HG02678 (cell line): ENCODE measurements around the gene PPP2R5A.
"Not testable (repeated sequence)": the region's sequence is repeated elsewhere in the genome, so short reads cannot be mapped to it uniquely, and the experiment has no call there.

ENCODE experiments used
- ATAC-seq: cut with Tn5 transposase; IDR thresholded peaks from one replicate; pipeline ENCODE4 v1.9.1; 2021; ENCODE audit warnings: mild to moderate bottlenecking, moderate library complexity; ENCODE audit not compliant: unreplicated experiment

Gene PPP2R5A

GRCh38 chr1:212294983-212295382, 9.8 kb downstream of the PPP2R5A start:
- ATAC-seq, result no peak

- ATAC-seq, result no peak
Observed at GRCh38 chr1:212295579-212295978, 10.4 kb downstream of the PPP2R5A start.

DNA sequence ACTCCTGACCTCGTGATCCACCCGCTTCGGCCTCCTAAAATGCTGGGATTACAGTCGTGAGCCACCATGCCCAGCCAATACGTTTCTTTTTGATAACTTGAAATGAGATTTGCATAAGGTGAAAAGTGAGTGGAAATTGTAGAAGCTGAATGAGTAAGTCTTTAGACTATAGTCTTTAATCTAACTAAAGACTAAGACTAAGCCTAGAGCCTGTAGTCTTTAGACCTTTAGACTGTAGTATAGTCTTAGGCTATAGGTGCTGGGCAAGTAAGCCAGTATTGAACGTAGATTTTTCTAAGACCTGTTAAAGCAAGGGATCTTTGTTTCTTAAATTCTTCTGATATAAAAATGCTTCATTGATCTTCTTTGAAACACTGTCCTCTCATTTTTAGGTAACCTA, 12.1 kb downstream of the PPP2R5A start:
- ATAC-seq, result no peak

DNA sequence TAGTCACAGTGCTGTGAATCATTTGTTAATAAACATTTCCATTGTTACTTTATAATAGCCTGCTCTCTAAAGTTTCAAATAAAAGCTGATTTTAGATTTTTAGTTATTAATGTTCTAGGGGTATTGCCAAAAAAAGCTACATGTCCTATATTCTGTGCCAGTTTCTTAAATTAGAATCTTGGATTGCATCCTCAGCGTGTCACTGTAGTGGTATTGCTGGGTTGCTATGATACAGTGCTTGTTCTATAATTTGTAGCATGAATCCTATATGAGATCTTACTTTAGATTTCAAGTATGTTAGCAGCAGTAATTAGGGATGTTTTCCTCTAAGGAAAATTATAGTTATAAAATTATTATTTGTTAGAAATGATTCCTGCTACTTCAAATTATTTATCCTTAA, 16.4 kb downstream of the PPP2R5A start:
- no peak for ATAC-seq

DNA sequence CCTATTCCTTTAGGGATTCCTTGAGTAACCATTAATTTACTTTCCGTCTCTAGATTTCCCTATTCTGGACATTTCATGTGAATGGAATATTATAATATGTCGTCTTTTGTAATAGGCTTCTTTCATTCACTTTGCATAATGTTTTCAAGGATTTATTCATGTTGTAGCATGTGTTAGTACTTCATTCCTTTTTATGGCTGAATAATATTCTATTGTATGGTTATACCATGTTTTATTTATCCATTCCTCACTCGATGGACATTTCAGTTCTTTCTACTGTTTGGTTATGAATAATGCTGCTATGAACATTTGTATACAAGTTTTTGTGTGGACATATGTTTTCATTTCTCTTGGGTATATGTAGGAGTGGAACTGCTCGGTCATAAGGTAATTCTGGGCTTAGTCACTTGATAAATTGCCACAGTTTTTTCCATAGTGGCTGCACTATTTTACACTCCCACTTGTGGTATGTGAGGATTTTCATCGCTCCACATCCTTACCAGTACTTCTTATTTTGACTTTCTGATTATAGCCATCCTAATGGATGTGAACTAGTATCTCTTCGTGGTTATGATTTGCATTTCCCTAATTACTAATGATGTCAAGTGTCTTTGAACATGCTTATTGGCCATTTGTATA, 17.7 kb downstream of the PPP2R5A start:
- no peak for ATAC-seq

- ATAC-seq, result no peak
Observed at GRCh38 chr1:212305342-212305741, 20.1 kb downstream of the PPP2R5A start.

DNA sequence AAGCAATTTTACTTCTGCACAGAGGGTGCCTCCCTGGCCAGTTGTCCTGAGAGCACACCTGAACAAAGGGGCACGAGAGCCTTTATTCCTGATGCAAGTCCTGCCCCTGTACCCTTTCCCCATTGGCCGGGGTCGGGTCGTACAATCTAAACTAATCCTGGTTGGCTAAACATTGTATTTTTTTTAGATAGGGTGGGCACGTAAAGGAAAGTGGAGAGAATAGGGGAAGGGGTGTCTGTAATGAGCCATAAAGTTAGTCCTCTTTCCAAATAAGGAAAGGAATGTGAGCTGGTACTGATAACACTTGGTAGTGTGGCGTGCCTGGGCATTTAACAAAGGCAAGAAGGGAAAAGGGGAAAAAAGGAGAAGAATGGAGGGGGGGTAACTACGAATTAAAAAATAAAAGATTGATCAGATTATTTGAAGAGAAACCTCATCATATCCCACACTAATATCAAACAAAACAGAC, 20.8 kb downstream of the PPP2R5A start:
- not testable (repeated sequence) for ATAC-seq

GRCh38 chr1:212309967-212310366, 24.8 kb downstream of the PPP2R5A start:
- no peak for ATAC-seq

GRCh38 chr1:212310383-212310782, 25.2 kb downstream of the PPP2R5A start:
- ATAC-seq, result no peak

- no peak for ATAC-seq
Observed at GRCh38 chr1:212311836-212312497, 26.8 kb downstream of the PPP2R5A start.

DNA sequence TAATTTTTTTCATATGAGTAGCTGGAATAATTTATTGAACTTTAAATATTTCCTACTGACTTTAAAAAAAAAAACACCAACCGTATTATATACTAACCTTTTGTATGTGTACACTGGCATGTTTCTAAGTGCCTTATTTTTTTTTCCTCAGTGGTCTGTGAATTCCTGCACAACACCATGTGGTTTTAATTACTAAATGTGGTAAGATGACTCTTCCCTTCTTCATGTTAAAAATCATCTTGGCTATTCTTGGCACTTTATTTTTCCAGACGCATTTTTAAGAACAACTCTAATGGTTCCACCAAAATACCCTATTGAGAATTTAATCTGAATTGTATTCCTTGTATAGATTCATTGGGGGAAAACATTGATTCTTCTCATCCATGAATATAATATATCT, 28.4 kb downstream of the PPP2R5A start:
- ATAC-seq, result no peak

DNA sequence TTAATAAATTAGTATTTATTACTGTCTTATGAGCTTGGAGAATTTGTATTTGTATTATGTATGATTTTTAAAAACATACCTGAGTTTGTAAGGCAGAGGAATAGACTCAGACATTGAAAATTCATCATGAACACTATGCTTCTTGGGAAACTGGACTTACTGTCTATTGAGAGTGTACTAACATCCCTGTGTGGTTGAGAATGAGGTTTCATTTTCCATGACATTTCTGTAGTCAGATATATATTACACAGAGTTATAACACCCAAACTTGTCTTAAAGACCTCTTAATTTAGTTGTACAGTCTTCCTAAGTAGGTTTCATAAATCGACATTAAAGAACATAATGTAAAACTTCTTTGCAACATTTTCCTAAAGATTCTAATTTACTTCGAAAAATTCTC, 30.0 kb downstream of the PPP2R5A start:
- no peak for ATAC-seq

DNA sequence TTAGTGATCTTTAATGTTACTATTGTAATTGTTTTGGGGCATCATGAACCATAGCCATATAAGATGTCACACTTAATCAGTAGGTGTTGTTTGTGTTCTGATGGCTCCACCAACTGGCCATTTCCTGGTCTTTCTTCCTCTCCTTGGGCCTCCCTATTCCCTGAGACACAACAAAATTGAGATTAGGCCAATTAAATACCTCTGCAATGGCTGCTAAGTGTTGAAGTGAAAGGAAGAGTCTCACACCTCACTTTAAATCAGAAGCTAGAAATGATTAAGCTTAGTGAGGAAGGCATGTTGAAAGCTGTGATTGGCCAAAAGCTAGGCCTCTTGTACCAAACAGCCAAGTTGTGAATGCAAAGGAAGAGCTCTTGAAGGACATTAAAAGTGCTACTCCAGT, 30.7 kb downstream of the PPP2R5A start:
- ATAC-seq, result no peak

DNA sequence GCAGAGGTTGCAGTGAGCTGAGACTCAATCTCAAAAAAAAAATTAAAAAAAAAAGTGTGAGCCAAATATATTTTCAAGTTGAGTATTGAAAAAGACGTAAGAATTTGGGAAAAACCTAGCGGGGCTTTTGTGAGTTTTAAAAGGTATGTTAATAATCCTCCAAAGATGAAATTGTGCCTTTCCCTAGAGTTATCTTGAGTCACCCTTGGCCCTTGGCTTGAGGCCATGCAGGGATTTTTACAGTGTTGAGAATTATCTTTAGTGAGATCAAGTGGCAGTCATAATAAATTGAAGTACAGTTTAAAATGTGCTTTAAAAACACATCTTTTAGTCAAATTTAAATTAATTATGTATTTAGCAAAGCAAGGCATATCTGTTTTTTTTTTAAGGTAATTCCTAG, 32.7 kb downstream of the PPP2R5A start:
- no peak for ATAC-seq

DNA sequence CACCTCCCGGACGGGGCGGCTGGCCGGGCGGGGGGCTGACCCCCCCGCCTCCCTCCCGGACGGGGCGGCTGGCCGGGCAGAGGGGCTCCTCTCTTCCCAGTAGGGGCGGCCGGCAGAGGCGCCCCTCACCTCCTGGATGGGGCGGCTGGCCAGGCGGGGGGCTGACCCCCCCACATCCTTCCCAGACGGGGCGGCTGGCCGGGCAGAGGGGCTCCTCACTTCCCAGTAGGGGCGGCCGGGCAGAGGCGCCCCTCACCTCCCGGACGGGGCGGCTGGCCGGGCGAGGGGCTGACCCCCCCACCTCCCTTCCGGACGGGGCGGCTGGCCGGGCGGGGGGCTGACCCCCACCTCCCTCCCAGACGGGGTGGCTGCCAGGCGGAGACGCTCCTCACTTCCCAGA, 35.8 kb downstream of the PPP2R5A start:
- not testable (repeated sequence) for ATAC-seq

DNA sequence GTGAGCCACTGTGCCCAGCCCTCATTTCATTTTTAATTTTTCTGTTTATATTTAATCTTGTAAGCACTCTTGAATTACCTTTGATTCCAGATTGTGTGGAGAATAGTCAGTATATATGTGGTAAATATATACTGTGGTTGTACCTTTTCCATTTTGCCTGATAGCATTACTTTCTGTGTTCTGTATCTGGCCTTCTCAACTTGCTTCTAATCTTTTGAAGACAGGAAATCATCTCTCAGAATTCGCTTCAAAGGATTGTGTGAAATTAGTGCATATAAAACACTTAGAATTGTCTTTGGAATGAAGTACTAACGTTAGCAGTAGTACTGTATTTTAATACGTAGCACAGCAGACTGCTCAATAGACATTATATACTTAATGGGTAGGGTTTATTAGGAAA, 37.9 kb downstream of the PPP2R5A start:
- no peak for ATAC-seq

GRCh38 chr1:212326541-212326940, 41.3 kb downstream of the PPP2R5A start:
- ATAC-seq, result no peak

DNA sequence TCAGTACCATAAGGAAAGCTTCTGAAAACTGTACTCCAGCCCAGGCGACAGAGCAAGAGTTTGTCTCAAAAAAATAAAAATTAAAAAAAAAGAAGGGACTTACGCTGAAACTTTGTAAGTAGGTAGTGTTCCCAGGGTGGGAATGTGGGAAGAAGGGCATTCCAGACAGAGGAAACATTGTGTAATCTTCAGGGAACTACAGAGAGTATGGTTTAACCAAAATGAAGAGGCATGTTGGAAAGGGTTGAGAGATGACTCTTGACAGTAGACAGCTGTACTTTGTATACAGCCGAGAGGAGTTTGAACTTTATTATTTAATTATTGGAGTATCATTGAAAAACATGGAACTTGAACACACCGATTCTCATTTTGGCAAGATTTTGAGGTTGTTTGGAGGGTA, 43.0 kb downstream of the PPP2R5A start:
- no peak for ATAC-seq

GRCh38 chr1:212329105-212329504, 43.9 kb downstream of the PPP2R5A start:
- ATAC-seq, result no peak

GRCh38 chr1:212341090-212341489, 55.9 kb downstream of the PPP2R5A start:
- no peak for ATAC-seq

DNA sequence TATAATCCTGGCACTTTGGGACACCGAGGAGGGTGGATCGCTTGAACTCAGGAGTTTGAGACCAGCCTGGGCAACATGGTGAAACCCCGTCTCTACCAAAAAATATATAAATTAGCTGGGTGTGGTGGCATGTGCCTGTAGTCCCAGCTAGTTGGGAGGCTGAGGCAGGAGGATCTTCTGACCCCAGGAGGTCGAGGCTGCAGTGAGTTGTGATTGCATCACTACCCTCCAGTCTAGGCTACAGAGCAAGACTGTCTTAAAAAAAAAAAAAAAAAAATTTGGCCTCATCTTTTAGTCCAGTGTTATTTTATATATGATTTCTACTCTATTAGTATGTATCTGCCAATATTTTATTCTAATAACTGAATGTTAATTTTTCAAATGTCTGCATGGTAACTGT, 59.7 kb downstream of the PPP2R5A start:
- ATAC-seq, result no peak

DNA sequence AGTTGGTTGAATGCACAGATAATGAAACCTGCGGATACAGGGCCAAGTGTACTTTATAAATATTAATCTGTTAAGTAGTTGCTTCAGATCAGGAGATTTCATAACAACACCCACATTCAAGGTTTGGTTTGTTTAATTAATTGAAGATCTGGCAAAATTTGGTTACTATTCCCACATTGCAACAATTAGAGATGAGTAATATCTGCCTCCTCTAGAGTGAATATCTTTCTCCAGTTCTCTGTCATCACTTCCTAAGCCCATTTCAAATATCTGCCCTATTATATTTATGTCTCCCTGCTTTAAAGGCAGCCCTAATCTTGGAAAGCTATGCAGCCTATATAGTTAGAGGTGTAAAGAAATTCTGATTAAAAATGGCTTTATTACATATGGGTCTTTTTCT, 61.4 kb downstream of the PPP2R5A start:
- ATAC-seq, result no peak
